Measurements from ENCODE around the gene SGMS2. TPM values are rescaled to one million over a fixed set of nuclear protein-coding genes. Genes with fewer than 3 reads are reported as not detected.
A peak's percentile ranks its signal among the peaks of the same experiment; 100 is the strongest.

SGMS2 gene
- total RNA-seq, 2 donors from 2014 or later: 34.9 to 49.1 TPM

DNA sequence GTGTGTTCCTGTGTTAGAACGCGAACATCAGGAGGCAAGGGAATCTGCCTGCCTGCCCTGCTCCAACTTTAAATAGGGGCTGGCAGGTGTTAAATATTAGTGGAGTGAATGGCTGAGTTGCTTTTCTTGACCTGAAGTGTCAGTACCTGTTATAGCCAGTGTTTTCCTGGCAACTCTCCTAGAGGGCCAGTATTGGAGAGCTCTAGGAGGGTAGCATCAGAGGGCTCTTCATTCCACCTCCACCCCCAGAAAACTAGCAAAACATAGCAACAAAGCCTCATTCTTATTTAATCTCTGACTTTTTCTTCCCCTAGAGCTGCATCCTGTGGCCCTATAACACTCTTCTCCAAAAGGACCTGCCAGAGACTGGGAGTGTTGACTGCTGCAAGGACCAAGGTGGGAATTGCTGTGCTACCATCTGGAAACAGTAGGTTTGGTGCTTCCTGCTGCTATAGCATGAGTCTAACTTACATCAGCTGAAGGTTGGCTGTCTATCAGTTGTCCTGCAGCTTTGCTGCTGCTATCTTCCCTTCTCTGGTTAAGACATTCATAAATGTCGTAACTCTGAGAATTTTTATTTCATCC lies 33.5 kb downstream of the SGMS2 start:
- DNase-seq: no peak
- Histone ChIP-seq H3K9ac (ENCODE audit: low read depth in 2 of 2, low read length in 2 of 2) (no peak overlapping the region), H3K27ac (no peak overlapping the region), H3K27me3 (no peaks in the 10 kb centered on the region), H3K4me1 (no peaks in the 10 kb centered on the region), H3K36me3 (no peaks in the 10 kb centered on the region), H3K4me3 (no peak overlapping the region), H3K9me3 (no peaks in the 10 kb centered on the region)
- intact Hi-C loops (cut with DNase I): no loop called here
- TF ChIP-seq, protein P1, sequence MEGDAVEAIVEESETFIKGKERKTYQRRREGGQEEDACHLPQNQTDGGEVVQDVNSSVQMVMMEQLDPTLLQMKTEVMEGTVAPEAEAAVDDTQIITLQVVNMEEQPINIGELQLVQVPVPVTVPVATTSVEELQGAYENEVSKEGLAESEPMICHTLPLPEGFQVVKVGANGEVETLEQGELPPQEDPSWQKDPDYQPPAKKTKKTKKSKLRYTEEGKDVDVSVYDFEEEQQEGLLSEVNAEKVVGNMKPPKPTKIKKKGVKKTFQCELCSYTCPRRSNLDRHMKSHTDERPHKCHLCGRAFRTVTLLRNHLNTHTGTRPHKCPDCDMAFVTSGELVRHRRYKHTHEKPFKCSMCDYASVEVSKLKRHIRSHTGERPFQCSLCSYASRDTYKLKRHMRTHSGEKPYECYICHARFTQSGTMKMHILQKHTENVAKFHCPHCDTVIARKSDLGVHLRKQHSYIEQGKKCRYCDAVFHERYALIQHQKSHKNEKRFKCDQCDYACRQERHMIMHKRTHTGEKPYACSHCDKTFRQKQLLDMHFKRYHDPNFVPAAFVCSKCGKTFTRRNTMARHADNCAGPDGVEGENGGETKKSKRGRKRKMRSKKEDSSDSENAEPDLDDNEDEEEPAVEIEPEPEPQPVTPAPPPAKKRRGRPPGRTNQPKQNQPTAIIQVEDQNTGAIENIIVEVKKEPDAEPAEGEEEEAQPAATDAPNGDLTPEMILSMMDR (IDR thresholded peaks at IDR 0.05): no peak

DNA sequence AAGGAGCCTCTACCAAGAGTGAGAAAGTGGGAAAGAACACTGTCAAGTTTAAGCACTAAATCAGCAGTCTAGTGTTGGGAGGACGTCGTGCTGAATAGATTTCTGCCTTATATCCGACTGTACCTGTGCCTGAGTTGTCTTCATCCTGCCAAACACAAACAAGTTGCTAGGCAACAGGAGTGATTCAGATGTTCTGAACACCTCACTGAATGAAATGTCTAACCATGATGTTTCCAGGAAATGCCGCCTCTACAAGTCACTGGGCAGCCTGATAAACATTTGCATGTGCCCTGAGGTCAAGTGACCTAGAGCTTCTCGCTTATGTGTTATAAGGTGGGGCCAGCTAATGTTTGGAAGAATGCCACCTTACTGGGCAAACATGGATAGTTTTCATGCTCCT lies 37.9 kb downstream of the SGMS2 start:
- intact Hi-C loops (cut with DNase I): no loop called here
- peak overlapping the region; percentile 42 for H3K27ac ChIP-seq
- H3K9me3 ChIP-seq: no peaks in the 10 kb centered on the region
- DNase-seq: peak; percentile 25
- H3K27me3 ChIP-seq: no peaks in the 10 kb centered on the region
- no peak overlapping the region for H3K4me3 ChIP-seq
- H3K36me3 ChIP-seq: no peaks in the 10 kb centered on the region
- H3K4me1 ChIP-seq: no peaks in the 10 kb centered on the region
- TF ChIP-seq, protein P1 (IDR thresholded peaks at IDR 0.05): no peak
- H3K9ac ChIP-seq (ENCODE audit: low read depth in 2 of 2, low read length in 2 of 2): no peak overlapping the region

DNA sequence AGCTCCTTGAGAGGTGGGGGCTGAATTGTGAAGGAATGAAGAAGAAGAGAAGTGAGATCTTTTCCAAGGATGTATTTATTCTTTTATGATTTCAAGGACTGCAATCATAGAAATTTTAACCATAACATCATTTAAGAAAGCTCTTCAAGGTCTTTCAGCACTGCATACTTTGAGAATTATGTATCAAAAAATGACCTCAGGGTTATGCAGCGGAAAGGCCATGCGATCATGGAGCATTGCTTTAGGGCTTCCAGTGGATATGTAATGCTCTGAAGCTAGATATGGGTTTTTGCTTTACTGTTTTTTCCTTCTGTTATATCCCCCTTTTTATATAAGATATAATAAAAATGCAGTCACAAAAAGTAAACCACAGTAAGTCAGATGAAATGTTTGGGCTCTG lies 38.7 kb downstream of the SGMS2 start:
- peak overlapping the region; percentile 42 for H3K27ac ChIP-seq
- intact Hi-C loops (cut with DNase I): no loop called here

DNA sequence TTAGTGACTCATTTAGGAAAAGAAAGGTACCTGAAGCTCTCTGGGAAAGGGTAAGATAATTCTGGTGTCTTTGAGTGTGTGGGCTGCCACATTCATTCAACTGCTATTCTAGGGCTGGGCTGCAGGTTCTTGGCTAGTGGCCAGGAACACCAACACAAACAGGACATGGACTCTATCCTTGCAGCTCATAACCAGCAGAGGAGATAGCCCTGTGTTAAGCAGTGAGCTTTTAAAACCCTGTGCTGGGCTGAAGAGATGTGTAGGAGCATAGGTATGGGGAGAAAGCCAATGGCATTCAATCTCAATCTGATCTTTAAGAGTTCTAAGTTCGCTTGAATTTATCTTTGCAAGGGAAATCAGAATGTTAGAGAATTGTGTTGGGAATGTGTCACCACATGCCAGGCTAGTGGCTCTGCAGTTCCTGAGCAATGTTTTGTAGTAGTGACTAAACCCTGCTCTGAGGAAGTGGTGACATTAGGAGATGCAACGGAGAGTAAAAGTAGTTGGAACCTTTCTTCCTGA lies 39.2 kb downstream of the SGMS2 start:
- Histone ChIP-seq H3K36me3 (no peaks in the 10 kb centered on the region), H3K4me3 (no peak overlapping the region), H3K9ac (ENCODE audit: low read depth in 2 of 2, low read length in 2 of 2) (no peak overlapping the region), H3K27ac (peak overlapping the region; percentile 42), H3K9me3 (no peaks in the 10 kb centered on the region), H3K27me3 (no peaks in the 10 kb centered on the region), H3K4me1 (no peaks in the 10 kb centered on the region)
- TF ChIP-seq, protein P1 (IDR thresholded peaks at IDR 0.05): no peak
- DNase-seq: peak; percentile 74
- intact Hi-C loops (cut with DNase I): no loop called here

More for the DNA sequence above, 38.7 kb downstream of the SGMS2 start:
- TF ChIP-seq, protein P1 (IDR thresholded peaks at IDR 0.05): no peak
- no peak for DNase-seq
- H3K4me1 ChIP-seq: no peaks in the 10 kb centered on the region
- no peaks in the 10 kb centered on the region for H3K9me3 ChIP-seq
- no peak overlapping the region for H3K4me3 ChIP-seq
- no peaks in the 10 kb centered on the region for H3K36me3 ChIP-seq
- no peak overlapping the region for H3K9ac ChIP-seq (ENCODE audit: low read depth in 2 of 2, low read length in 2 of 2)
- H3K27me3 ChIP-seq: no peaks in the 10 kb centered on the region

DNA sequence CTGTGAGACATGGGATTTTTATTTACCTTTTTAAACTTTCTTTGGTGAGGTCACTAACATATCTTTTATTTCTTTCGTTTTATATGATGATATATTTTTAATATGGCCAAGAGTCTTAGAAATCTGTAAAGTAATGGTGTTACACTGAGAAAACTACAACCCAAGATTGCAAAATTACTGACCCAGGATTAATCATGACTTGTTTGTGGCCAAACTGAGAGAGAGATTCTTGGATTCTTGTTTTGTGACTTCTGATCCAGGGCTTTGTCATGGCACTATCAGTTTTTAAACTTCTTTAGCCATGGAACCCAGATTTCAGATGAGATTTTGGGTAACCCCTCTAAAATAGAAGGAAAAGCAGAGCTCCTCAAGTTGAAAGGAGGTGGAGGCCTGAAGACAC lies 42.0 kb downstream of the SGMS2 start:
- H3K36me3 ChIP-seq: no peaks in the 10 kb centered on the region
- no peak overlapping the region for H3K27ac ChIP-seq
- no peak overlapping the region for H3K9ac ChIP-seq (ENCODE audit: low read depth in 2 of 2, low read length in 2 of 2)
- H3K4me3 ChIP-seq: no peak overlapping the region
- H3K27me3 ChIP-seq: no peaks in the 10 kb centered on the region
- no peak for DNase-seq
- TF ChIP-seq, protein P1 (IDR thresholded peaks at IDR 0.05): no peak
- H3K9me3 ChIP-seq: no peaks in the 10 kb centered on the region
- intact Hi-C loops (cut with DNase I): no loop called here
- no peaks in the 10 kb centered on the region for H3K4me1 ChIP-seq

Data from colonic mucosa (tissue), 4 donors.